NB4 (cell line): ENCODE results near the gene HAO1.

Experiments
- MAX ChIP-seq: IDR thresholded peaks from 2 replicates; pipeline ENCODE4 v1.6.1; 2011; ENCODE audit warnings: low read depth, low read length
- MYC ChIP-seq: IDR thresholded peaks from 2 replicates; pipeline ENCODE4 v1.6.1; 2011; ENCODE audit warnings: low read depth, low read length
- POLR2A ChIP-seq: IDR thresholded peaks from 2 replicates; pipeline ENCODE4 v1.6.1; 2011; ENCODE audit warnings: mild to moderate bottlenecking; ENCODE audit not compliant: insufficient read length; ENCODE audit errors: extremely low read depth
- TF ChIP-seq, protein P1 (sequence below): IDR thresholded peaks from one replicate; pipeline ENCODE4 v1.5.1; 2012; ENCODE audit warnings: low read depth, low read length

- TF ChIP-seq, protein P1, sequence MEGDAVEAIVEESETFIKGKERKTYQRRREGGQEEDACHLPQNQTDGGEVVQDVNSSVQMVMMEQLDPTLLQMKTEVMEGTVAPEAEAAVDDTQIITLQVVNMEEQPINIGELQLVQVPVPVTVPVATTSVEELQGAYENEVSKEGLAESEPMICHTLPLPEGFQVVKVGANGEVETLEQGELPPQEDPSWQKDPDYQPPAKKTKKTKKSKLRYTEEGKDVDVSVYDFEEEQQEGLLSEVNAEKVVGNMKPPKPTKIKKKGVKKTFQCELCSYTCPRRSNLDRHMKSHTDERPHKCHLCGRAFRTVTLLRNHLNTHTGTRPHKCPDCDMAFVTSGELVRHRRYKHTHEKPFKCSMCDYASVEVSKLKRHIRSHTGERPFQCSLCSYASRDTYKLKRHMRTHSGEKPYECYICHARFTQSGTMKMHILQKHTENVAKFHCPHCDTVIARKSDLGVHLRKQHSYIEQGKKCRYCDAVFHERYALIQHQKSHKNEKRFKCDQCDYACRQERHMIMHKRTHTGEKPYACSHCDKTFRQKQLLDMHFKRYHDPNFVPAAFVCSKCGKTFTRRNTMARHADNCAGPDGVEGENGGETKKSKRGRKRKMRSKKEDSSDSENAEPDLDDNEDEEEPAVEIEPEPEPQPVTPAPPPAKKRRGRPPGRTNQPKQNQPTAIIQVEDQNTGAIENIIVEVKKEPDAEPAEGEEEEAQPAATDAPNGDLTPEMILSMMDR, result no peak
- TF ChIP-seq POLR2A (no peak), MAX (no peak), MYC (no peak)
Observed at GRCh38 chr20:7959484-7959883, 19.2 kb upstream of the HAO1 start.
